HCT116 (cell line): ENCODE data around the gene ARFGEF3. TPM values are rescaled to one million over a fixed set of nuclear protein-coding genes. Genes with fewer than 3 reads are reported as not detected.

Experiments
- ATAC-seq: fragments of 200-7000 bp; cut with Tn5 transposase; 2 replicates; pipeline ENCODE4 v1.9.1; 2020; ENCODE audit warnings: mild to moderate bottlenecking, moderate library complexity
- BruUV-seq: library from RNA; stranded (reverse); fragments of 400-500 nt; replicated peaks from 2 replicates; lab custom pipeline; 2021; lab: Mats Ljungman, UMichigan
- CTCF ChIA-PET: fragments of 300-600 bp; sonication (Branson Sonifier 250); formaldehyde crosslinking; loops from one replicate; lab custom pipeline; 2021; ENCODE audit warnings: antibody characterized with exemption; lab: Charles Lee
- POLR2A ChIA-PET: fragments of 300-600, 350-600 bp; sonication (Branson Sonifier 250); formaldehyde crosslinking; loops from one replicate; lab custom pipeline; 2021; ENCODE audit warnings: antibody characterized with exemption; lab: Charles Lee
- RAD21 ChIA-PET, 2 experiments: fragments of 300-600 bp; sonication (Branson Sonifier 250); formaldehyde crosslinking; loops; one replicate each; lab custom pipeline; 2023; ENCODE audit warnings: low total read pairs in 2 of 2; ENCODE audit not compliant: uncharacterized antibody in 2 of 2, unreplicated experiment in 2 of 2, low non-redundant PET in 1 of 2; lab: Charles Lee
- DNase-seq: peaks from one replicate; pipeline ENCODE4 v3.0.0-alpha.2; 2010; ENCODE audit warnings: low read depth, low spot score
- H2AFZ ChIP-seq: fragments of 200-600 bp; shearing (Covaris generic), sonication (generic); 2 replicates; pipeline ENCODE4 v1.6.1; 2017; ENCODE audit warnings: low read depth, mixed run types, mixed read lengths, antibody characterized with exemption, low read length; ENCODE audit not compliant: poor library complexity, severe bottlenecking
- H3K27ac ChIP-seq: 2 replicates; pipeline ENCODE4 v1.5.1; 2012; ENCODE audit warnings: low read depth, low read length
- H3K27me3 ChIP-seq: fragments of 200-600 bp; sonication (generic); 2 replicates; pipeline ENCODE4 v1.6.1; 2016; ENCODE audit warnings: mixed run types, low read length, mixed read lengths; ENCODE audit not compliant: insufficient read depth
- H3K36me3 ChIP-seq, 2 experiments: fragments of 200-500 bp in 1 of 2; fragments of 200-600 bp in 1 of 2; sonication (Bioruptor generic) in 1 of 2; sonication (generic) in 1 of 2; 2 replicates each; pipeline versions ENCODE4 v1.5.1 to v1.6.1; 2014 to 2016; ENCODE audit warnings: low read length in 2 of 2, inconsistent platforms in 1 of 2, mixed read lengths in 1 of 2, mixed run types in 1 of 2; ENCODE audit not compliant: insufficient read depth in 2 of 2, control insufficient read depth in 1 of 2
- H3K4me1 ChIP-seq, 2 experiments: fragments of 200-600 bp in 1 of 2; sonication (generic) in 1 of 2; 2 replicates each; pipeline versions ENCODE4 v1.5.1 to v1.6.1; 2012 to 2017; ENCODE audit warnings: low read length in 2 of 2, inconsistent platforms in 1 of 2, mild to moderate bottlenecking in 1 of 2, mixed read lengths in 1 of 2, mixed run types in 1 of 2, moderate library complexity in 1 of 2; ENCODE audit not compliant: insufficient read depth in 2 of 2, control insufficient read depth in 1 of 2
- H3K4me2 ChIP-seq: fragments of 200-600 bp; sonication (generic); 2 replicates; pipeline ENCODE4 v1.6.1; 2017; ENCODE audit warnings: mixed run types, low read length, mixed read lengths
- H3K4me3 ChIP-seq, 2 experiments: fragments of 200-600 bp in 1 of 2; sonication (generic) in 1 of 2; replicated peaks in 1 of 2; 2 replicates each; pipeline ENCODE4 v1.5.1; 2011 to 2016; ENCODE audit warnings: low read length in 2 of 2, control low read depth in 1 of 2, low read depth in 1 of 2, mild to moderate bottlenecking in 1 of 2, mixed read lengths in 1 of 2, mixed run types in 1 of 2
- H3K79me2 ChIP-seq: fragments of 200-600 bp; sonication (generic); 2 replicates; pipeline ENCODE4 v1.6.1; 2017; ENCODE audit warnings: mild to moderate bottlenecking, mixed run types, low read length, moderate library complexity, mixed read lengths; ENCODE audit not compliant: insufficient read depth
- H3K9ac ChIP-seq: fragments of 200-600 bp; sonication (generic); 2 replicates; pipeline ENCODE4 v1.6.1; 2016; ENCODE audit warnings: low read length, mixed read lengths
- H3K9me2 ChIP-seq: fragments of 200-600 bp; sonication (generic), shearing (Covaris generic); 2 replicates; pipeline ENCODE4 v1.6.1; 2017; ENCODE audit warnings: mixed run types, mild to moderate bottlenecking, moderate library complexity; ENCODE audit not compliant: insufficient read depth
- H3K9me3 ChIP-seq, 2 experiments: fragments of 200-500 bp in 1 of 2; fragments of 200-600 bp in 1 of 2; sonication (Bioruptor generic) in 1 of 2; sonication (generic) in 1 of 2; 2 replicates each; pipeline ENCODE4 v1.6.1; 2014 to 2017; ENCODE audit warnings: low read length in 2 of 2, mixed read lengths in 2 of 2, inconsistent platforms in 1 of 2, low read depth in 1 of 2, mild to moderate bottlenecking in 1 of 2, mixed run types in 1 of 2, moderate library complexity in 1 of 2; ENCODE audit not compliant: control insufficient read depth in 1 of 2, insufficient read depth in 1 of 2
- H4K20me1 ChIP-seq: fragments of 200-600 bp; sonication (generic), shearing (Covaris generic); 2 replicates; pipeline ENCODE4 v1.6.1; 2017; ENCODE audit warnings: mixed run types, mild to moderate bottlenecking, moderate library complexity; ENCODE audit not compliant: insufficient read depth
- CBX3 ChIP-seq: IDR thresholded peaks from 2 replicates; pipeline ENCODE4 v1.6.1; 2012; ENCODE audit warnings: low read depth
- CEBPB ChIP-seq: IDR thresholded peaks from 2 replicates; pipeline ENCODE4 v1.6.1; 2012; ENCODE audit warnings: low read depth
- ELF1 ChIP-seq: IDR thresholded peaks from 2 replicates; pipeline ENCODE4 v1.6.1; 2012; ENCODE audit warnings: low read depth, borderline replicate concordance
- JUND ChIP-seq: IDR thresholded peaks from 2 replicates; pipeline ENCODE4 v1.6.1; 2012
- RAD21 ChIP-seq: IDR thresholded peaks from 2 replicates; pipeline ENCODE4 v1.6.1; 2012; ENCODE audit warnings: low read depth, mild to moderate bottlenecking
- SP1 ChIP-seq: IDR thresholded peaks from 2 replicates; pipeline ENCODE4 v1.6.1; 2012; ENCODE audit warnings: low read depth
- SRF ChIP-seq: IDR thresholded peaks from 2 replicates; pipeline ENCODE4 v1.6.1; 2012; ENCODE audit warnings: low read depth
- YY1 ChIP-seq: IDR thresholded peaks from 2 replicates; pipeline ENCODE4 v1.6.1; 2011; ENCODE audit warnings: low read length, low read depth, moderate library complexity, mild to moderate bottlenecking; ENCODE audit not compliant: insufficient replicate concordance; ENCODE audit errors: extremely low read depth
- ZNF274 ChIP-seq: fragments of 200-500 bp; sonication (Bioruptor generic); IDR thresholded peaks from 2 replicates; pipeline ENCODE4 v1.6.1; 2014; ENCODE audit warnings: mild to moderate bottlenecking, low read depth, low read length, inconsistent platforms
- intact Hi-C: fragments of 100-400 bp; cut with micrococcal nuclease; formaldehyde crosslinking; loops from 2 replicates; pipeline ENCODE4 v1.10.0; 2022
- total RNA-seq: library from RNA; stranded (reverse); gene quantifications from one replicate; pipeline ENCODE4 v1.2.1, GENCODE V29; 2021; ENCODE audit not compliant: unreplicated experiment
- TF ChIP-seq, protein P1 (sequence below): IDR thresholded peaks from 2 replicates; pipeline ENCODE4 v1.6.1; 2012; ENCODE audit warnings: low read depth

Gene ARFGEF3
- total RNA-seq, 1 experiment from 2014 or later = 3.8 TPM

DNA sequence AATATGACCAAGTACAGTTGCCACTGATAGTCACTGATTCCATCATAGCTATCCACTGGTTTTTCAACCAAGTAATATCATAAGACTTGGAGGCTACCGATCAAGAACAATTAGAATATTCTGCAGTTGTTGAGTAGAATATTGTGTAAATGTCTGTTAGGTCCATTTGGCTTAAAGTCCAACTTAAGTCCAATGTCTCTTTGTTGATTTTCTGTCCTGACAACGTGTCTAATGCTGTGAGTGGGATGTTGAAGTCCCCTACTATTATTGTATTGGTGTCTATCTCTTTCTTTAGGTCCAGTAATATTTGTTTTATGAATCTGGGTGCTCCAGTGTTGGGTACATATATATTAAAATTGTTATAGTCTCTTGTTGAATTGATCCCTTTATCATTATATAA lies 13.9 kb downstream of the ARFGEF3 start (continued):
- TF ChIP-seq, protein P1, sequence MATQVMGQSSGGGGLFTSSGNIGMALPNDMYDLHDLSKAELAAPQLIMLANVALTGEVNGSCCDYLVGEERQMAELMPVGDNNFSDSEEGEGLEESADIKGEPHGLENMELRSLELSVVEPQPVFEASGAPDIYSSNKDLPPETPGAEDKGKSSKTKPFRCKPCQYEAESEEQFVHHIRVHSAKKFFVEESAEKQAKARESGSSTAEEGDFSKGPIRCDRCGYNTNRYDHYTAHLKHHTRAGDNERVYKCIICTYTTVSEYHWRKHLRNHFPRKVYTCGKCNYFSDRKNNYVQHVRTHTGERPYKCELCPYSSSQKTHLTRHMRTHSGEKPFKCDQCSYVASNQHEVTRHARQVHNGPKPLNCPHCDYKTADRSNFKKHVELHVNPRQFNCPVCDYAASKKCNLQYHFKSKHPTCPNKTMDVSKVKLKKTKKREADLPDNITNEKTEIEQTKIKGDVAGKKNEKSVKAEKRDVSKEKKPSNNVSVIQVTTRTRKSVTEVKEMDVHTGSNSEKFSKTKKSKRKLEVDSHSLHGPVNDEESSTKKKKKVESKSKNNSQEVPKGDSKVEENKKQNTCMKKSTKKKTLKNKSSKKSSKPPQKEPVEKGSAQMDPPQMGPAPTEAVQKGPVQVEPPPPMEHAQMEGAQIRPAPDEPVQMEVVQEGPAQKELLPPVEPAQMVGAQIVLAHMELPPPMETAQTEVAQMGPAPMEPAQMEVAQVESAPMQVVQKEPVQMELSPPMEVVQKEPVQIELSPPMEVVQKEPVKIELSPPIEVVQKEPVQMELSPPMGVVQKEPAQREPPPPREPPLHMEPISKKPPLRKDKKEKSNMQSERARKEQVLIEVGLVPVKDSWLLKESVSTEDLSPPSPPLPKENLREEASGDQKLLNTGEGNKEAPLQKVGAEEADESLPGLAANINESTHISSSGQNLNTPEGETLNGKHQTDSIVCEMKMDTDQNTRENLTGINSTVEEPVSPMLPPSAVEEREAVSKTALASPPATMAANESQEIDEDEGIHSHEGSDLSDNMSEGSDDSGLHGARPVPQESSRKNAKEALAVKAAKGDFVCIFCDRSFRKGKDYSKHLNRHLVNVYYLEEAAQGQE = no peak
- no peak for TF ChIP-seq SRF
- no peak for TF ChIP-seq CEBPB
- no peak for TF ChIP-seq JUND
- TF ChIP-seq RAD21 = no peak
- TF ChIP-seq YY1 = no peak

DNA sequence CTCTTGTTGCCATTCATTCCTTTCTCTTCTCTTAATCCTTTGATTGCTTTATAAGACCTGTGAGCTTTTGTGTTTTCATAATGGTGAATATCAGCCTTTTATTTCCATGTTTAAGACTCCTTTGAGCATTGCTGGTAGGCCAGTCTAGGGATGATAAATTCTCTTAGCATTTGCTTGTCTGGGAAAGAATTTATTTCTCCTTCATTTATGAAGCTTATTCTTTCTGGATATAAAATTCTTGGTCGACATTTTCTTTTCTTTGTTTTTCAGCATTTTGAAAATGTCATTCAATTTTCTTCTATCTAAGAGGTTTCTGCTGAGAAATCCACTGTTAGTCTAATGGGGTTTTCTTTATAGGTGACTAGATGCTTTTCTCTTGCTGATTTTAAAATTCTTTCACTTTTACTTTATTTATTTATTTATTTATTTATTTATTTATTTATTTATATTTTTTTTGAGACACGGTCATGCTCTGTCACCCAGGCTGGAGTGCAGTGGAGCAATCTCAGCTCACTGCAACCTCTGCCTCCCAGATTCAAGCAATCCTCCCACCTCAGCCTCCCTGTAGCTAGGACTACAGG lies 15.0 kb downstream of the ARFGEF3 start:
- Histone ChIP-seq H3K4me1 (no peaks in the 10 kb centered on the region), H3K4me2 (no peak overlapping the region), H3K4me3 (no peak overlapping the region), H3K27ac (no peak overlapping the region), H3K79me2 (no peaks in the 10 kb centered on the region), H3K9ac (no peak overlapping the region), H3K27me3 (no peaks in the 10 kb centered on the region), H4K20me1 (no peaks in the 10 kb centered on the region), H2AFZ (no peak overlapping the region), H3K9me2 (no peaks in the 10 kb centered on the region), H3K36me3 (no peaks in the 10 kb centered on the region), H3K9me3 (no peaks in the 10 kb centered on the region)
- RAD21 ChIA-PET = no interaction called here
- BruUV-seq = no TSS peak
- ATAC-seq (no peak), DNase-seq (no peak)
- POLR2A ChIA-PET = no interaction called here
- TF ChIP-seq ZNF274 (no peak), ELF1 (no peak), CBX3 (no peak), SP1 (no peak)
- CTCF ChIA-PET = no interaction called here
- intact Hi-C loops = no loop called here
